OCI-LY1 (cell line): ENCODE measurements around the gene MORC3.
A peak's percentile ranks its signal among the peaks of the same experiment; 100 is the strongest.
"Not testable (repeated sequence)": the region's sequence is repeated elsewhere in the genome, so short reads cannot be mapped to it uniquely, and the experiment has no call there.

Experiments used
- H2AFZ ChIP-seq: fragments of 200-600 bp; sonication (generic), shearing (Covaris generic); 2 replicates; pipeline ENCODE4 v1.6.0; 2014; ENCODE audit warnings: antibody characterized with exemption, mild to moderate bottlenecking, low read length
- H3F3A ChIP-seq: fragments of 200-600 bp; sonication (generic), shearing (Covaris generic); 2 replicates; pipeline ENCODE4 v1.6.0; 2014; ENCODE audit warnings: mild to moderate bottlenecking, antibody characterized with exemption, low read length, moderate library complexity; ENCODE audit not compliant: insufficient read depth
- H3K27ac ChIP-seq: fragments of 200-600 bp; sonication (generic); 2 replicates; pipeline ENCODE4 v1.5.1; 2014; ENCODE audit warnings: low read length, mixed run types, mild to moderate bottlenecking, low read depth; ENCODE audit not compliant: poor library complexity, severe bottlenecking
- H3K27me3 ChIP-seq: fragments of 200-600 bp; sonication (generic); 2 replicates; pipeline ENCODE4 v1.6.0; 2014; ENCODE audit warnings: antibody characterized with exemption, mild to moderate bottlenecking, low read length, moderate library complexity; ENCODE audit not compliant: insufficient read depth
- H3K36me3 ChIP-seq: fragments of 200-600 bp; sonication (generic); 2 replicates; pipeline ENCODE4 v1.6.1; 2014; ENCODE audit warnings: mild to moderate bottlenecking, antibody characterized with exemption, low read length, moderate library complexity, mixed read lengths; ENCODE audit not compliant: insufficient read depth
- H3K4me1 ChIP-seq: fragments of 200-600 bp; sonication (generic); 2 replicates; pipeline ENCODE4 v1.5.1; 2014; ENCODE audit warnings: mild to moderate bottlenecking, low read length, moderate library complexity; ENCODE audit not compliant: insufficient read depth, severe bottlenecking
- H3K4me2 ChIP-seq: fragments of 200-600 bp; sonication (generic), shearing (Covaris generic); 2 replicates; pipeline ENCODE4 v1.6.1; 2014; ENCODE audit warnings: low read length
- H3K4me3 ChIP-seq: fragments of 200-600 bp; sonication (generic); 2 replicates; pipeline ENCODE4 v1.5.1; 2014; ENCODE audit warnings: low read length, low read depth, mild to moderate bottlenecking, mixed read lengths; ENCODE audit not compliant: poor library complexity, severe bottlenecking
- H3K79me2 ChIP-seq: fragments of 200-600 bp; shearing (Covaris generic); 2 replicates; pipeline ENCODE4 v1.6.1; 2016; ENCODE audit warnings: mixed run types, low read length, mixed read lengths; ENCODE audit not compliant: insufficient read depth
- H3K9ac ChIP-seq: fragments of 200-600 bp; sonication (generic), shearing (Covaris generic); 2 replicates; pipeline ENCODE4 v1.6.1; 2014; ENCODE audit warnings: mild to moderate bottlenecking, low read length, mixed read lengths
- H3K9me2 ChIP-seq: fragments of 200-600 bp; sonication (generic), shearing (Covaris generic); 2 replicates; pipeline ENCODE4 v1.6.1; 2014; ENCODE audit warnings: low read depth, mild to moderate bottlenecking, low read length, mixed read lengths
- H3K9me3 ChIP-seq: fragments of 200-600 bp; shearing (Covaris generic); 2 replicates; pipeline ENCODE4 v1.6.1; 2014; ENCODE audit warnings: low read length, mixed read lengths
- H4K20me1 ChIP-seq: fragments of 200-600 bp; sonication (generic), shearing (Covaris generic); 2 replicates; pipeline ENCODE4 v1.6.0; 2016; ENCODE audit warnings: mild to moderate bottlenecking, low read length; ENCODE audit not compliant: insufficient read depth
- CTCF ChIP-seq: fragments of 200-600 bp; sonication (generic), shearing (Covaris generic); IDR thresholded peaks from 2 replicates; pipeline ENCODE4 v1.5.1; 2017; ENCODE audit warnings: mild to moderate bottlenecking, antibody characterized with exemption, low read length, moderate library complexity, mixed read lengths
- EZH2 ChIP-seq: fragments of 200-600 bp; sonication (generic), shearing (Covaris generic); IDR thresholded peaks from 2 replicates; pipeline ENCODE4 v1.8.0; 2017; ENCODE audit warnings: borderline replicate concordance, mixed run types, mild to moderate bottlenecking, antibody characterized with exemption, low read length, moderate library complexity, mixed read lengths

The MORC3 gene

GRCh38 chr21:36306872-36307534 lies 13.0 kb upstream of the MORC3 start:
- H3K4me2 ChIP-seq = no peak overlapping the region
- peak overlapping the region; percentile 65; the same call in 1 of the 2 replicates for H2AFZ ChIP-seq
- no peaks in the 10 kb centered on the region for H3K9me3 ChIP-seq
- no peaks in the 10 kb centered on the region for H3K79me2 ChIP-seq
- no peak for TF ChIP-seq CTCF
- TF ChIP-seq EZH2 = no peak
- H3K36me3 ChIP-seq = no peaks in the 10 kb centered on the region
- H3F3A ChIP-seq = peaks cover 4% of the 10 kb centered on the region; the same call in 1 of the 2 replicates
- peaks cover 60% of the 10 kb centered on the region for H3K4me1 ChIP-seq
- H3K9ac ChIP-seq = no peak overlapping the region
- no peaks in the 10 kb centered on the region for H3K9me2 ChIP-seq
- no peaks in the 10 kb centered on the region for H4K20me1 ChIP-seq
- H3K4me3 ChIP-seq = no peak overlapping the region
- peak overlapping the region; percentile 70 for H3K27ac ChIP-seq
- no peaks in the 10 kb centered on the region for H3K27me3 ChIP-seq

- Histone ChIP-seq H3K9ac (peak overlapping the region; percentile 59), H3K4me2 (peak overlapping the region; percentile 60), H3K9me3 (no peaks in the 10 kb centered on the region), H2AFZ (no peak overlapping the region), H3K36me3 (no peaks in the 10 kb centered on the region), H3K79me2 (no peaks in the 10 kb centered on the region), H3K4me1 (peaks cover 47% of the 10 kb centered on the region), H3K4me3 (peak overlapping the region; percentile 39), H3K9me2 (no peaks in the 10 kb centered on the region), H4K20me1 (no peaks in the 10 kb centered on the region), H3K27me3 (no peaks in the 10 kb centered on the region), H3F3A (peaks cover 4% of the 10 kb centered on the region; the same call in 1 of the 2 replicates), H3K27ac (peak overlapping the region; percentile 98)
- no peak for TF ChIP-seq EZH2
- no peak for TF ChIP-seq CTCF
Measured at GRCh38 chr21:36310016-36310415, 10.0 kb upstream of the MORC3 start.

- not testable (repeated sequence) for H3K27ac ChIP-seq, H3K9me3 ChIP-seq, H4K20me1 ChIP-seq, H3K9me2 ChIP-seq, H3F3A ChIP-seq, H2AFZ ChIP-seq, H3K79me2 ChIP-seq, H3K4me2 ChIP-seq, H3K36me3 ChIP-seq, H3K9ac ChIP-seq, H3K27me3 ChIP-seq, H3K4me3 ChIP-seq
- peaks cover 28% of the 10 kb centered on the region for H3K4me1 ChIP-seq
Measured at GRCh38 chr21:36313446-36313845, 6.6 kb upstream of the MORC3 start.

DNA sequence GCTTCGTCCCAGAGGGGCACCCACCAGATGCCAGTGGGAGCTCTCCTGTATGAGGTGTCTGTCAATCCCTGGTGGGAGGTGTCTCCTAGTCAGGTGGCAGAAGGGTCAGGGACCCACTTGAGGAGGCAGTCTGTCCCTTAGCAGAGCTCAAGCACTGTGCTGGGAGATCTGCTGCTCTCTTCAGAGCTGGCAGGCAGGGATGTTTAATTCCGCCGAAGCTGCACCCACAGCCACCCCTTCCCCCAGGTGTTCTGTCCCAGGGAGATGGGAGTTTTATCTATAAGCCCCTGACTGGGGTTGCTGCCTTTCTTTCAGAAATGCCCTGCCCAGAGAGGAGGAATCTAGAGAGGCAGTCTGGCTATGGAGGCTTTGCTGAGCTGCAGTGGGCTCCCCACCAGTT lies 4.0 kb upstream of the MORC3 start:
- not testable (repeated sequence) for H3K9me3 ChIP-seq, H3K9me2 ChIP-seq, H3K36me3 ChIP-seq, H3K9ac ChIP-seq, H3K27me3 ChIP-seq, H3K27ac ChIP-seq, H3F3A ChIP-seq, H4K20me1 ChIP-seq, H3K4me2 ChIP-seq, H3K79me2 ChIP-seq, H3K4me3 ChIP-seq, H2AFZ ChIP-seq
- H3K4me1 ChIP-seq = peaks cover 12% of the 10 kb centered on the region
